NAMALWA (cell line): ENCODE data around the gene THAP12.

Experiments used
- DNase-seq: peaks from one replicate; pipeline ENCODE4 v3.0.0-alpha.2; 2015; ENCODE audit warnings: low spot score

The THAP12 gene

GRCh38 chr11:76376746-76377558 is 4.0 kb downstream of the THAP12 start:
- no peak for DNase-seq

DNA sequence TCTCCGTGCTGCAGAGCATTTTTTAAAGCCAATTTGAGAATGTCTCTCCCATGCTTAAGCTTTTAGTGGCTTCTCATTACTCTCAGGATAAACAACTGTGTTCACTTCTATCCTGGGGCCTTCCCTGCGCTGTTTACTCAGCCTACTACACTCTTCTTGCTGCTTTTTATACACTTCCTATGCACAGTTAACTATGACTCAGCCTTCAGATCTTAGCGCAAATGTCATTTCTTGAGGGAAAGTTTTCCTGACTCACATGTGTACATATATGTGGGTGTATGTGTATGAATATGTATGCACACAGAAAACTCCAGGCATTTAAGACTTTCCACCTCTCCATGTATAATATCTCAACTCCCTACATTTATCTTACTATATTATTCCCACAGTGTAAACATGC is 9.8 kb downstream of the THAP12 start:
- DNase-seq: no peak

DNA sequence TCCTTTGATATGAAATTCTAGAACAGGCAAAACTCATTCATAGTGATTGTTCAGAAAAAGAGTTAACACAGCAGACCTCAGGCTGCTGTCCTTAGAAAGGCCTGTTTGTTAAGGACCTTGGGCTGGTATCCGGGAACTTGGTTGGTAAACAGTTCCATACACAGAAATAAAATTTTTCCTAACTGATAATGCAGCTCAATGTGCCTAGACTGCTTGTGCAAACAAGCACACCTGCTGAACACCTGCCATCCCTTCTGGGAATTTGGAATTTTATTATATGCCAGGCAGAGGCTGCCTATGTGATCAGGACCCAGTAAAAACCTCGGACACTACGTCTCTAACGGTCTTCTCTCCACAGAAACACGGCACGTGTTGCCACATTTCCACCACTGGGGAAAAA is 11.5 kb downstream of the THAP12 start:
- no peak for DNase-seq

GRCh38 chr11:76368490-76368889 is 12.4 kb downstream of the THAP12 start:
- no peak for DNase-seq

DNA sequence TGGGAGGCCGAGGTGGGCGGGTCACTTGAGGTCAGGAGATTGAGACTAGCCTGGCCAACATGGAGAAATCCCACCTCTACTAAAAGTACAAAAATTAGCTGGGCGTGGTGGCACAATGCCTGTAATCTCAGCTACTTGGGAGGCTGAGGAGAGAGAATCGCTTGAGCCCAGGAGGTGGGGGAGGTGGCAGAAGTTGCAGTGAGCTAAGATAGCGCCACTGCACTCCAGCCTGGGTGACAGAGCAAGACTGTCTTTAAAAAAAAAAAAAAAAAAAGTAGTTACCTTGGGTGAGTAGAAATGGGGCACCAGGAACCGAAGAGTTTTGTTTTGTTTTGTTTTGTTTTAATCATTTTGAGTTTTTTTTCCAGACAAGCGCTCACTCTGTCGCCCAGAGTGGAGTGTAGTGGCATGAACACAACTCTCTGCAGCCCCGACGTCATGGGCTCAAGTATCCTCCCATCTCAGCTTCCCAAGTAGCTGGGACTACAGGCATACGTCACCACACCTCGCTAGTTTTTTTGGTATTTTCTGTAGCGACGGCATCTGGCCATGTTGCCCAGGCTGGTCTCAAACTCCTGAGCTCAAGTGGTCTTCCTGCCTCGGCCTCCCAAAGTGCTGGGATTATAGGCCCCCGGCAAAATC is 15.8 kb downstream of the THAP12 start:
- no peak for DNase-seq

- DNase-seq: no peak
These were observed 18.2 kb downstream of the THAP12 start for GRCh38 chr11:76362716-76363115.

DNA sequence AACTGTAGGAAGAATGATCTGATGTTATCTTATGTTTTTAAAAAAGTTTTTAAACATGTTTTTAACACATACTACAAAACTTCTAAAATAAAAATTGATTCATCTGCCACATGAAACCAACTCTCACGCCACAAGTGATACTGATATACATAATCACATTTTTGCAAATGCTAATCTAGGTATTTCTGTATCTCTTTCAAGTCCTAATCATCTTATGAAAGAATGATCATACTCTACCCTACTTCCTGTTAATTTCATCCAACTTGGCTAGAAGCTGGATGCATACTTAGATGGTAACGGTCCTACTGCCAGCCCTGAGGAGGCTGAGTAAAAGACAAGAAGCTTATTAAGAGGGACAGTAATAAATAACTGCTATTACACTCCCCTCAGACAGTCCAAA is 19.2 kb downstream of the THAP12 start:
- DNase-seq: no peak

DNA sequence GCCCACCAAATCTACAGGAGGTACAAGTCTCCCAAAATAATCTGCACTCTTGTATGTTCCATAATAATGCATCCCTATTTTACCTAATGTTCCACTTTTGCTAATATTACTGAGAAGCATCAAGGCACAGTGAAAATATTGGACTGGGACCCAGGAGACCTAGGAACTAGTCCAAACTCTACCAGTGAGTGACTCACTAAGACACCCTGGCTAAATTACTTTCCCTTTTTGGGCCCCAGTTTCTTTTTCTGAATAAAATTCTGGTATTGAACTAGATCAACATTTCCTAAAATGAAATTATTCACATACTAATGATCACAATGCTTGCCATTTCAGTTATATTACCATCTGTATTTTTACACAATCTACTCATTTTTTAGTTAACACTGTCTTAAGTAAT is 19.6 kb downstream of the THAP12 start:
- DNase-seq: no peak

DNA sequence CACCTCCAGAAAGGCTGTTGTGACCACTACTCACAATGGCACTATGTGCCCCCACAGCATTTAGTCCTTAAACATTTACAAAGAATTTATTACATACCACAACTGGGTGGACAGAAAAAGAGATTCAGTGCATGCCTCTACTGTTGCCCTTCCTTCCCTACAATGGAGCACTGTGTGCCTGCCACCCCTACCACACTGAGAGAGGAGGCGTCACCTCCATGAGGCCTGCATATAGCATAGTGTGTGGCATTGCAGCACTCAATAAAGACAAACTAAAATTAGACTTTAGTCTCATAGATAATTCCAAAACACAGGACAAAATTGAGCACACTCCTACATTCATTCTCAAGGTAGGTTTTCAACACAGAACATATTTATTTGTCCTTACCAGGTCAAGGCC is 25.8 kb downstream of the THAP12 start:
- no peak for DNase-seq

DNA sequence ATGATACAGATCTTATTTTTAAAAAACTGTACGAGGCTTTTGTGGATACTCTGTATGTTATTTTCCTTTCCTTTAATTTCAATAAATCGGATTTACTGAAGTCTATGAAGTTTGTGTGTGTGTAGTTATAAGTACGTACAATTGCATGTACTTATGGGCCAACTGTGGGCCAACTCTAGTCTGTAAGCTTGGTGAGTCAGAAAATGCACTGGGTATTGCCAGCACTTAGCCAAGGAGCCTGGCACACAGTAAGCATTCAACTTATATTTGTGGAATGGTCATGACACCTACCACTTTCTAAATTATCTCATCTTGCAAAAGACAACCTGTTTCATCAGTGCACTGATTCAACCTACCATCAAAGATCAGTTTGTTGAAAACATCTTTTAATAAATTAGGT is 32.6 kb downstream of the THAP12 start:
- DNase-seq: no peak

- DNase-seq: no peak
These were observed 33.5 kb downstream of the THAP12 start for GRCh38 chr11:76347466-76347865.

- no peak for DNase-seq
These were observed 41.7 kb downstream of the THAP12 start for GRCh38 chr11:76339221-76339620.

- no peak for DNase-seq
These were observed 43.0 kb downstream of the THAP12 start for GRCh38 chr11:76337923-76338322.

- DNase-seq: no peak
These were observed 43.5 kb downstream of the THAP12 start for GRCh38 chr11:76337469-76337868.

GRCh38 chr11:76336597-76336996 is 44.3 kb downstream of the THAP12 start:
- no peak for DNase-seq

DNA sequence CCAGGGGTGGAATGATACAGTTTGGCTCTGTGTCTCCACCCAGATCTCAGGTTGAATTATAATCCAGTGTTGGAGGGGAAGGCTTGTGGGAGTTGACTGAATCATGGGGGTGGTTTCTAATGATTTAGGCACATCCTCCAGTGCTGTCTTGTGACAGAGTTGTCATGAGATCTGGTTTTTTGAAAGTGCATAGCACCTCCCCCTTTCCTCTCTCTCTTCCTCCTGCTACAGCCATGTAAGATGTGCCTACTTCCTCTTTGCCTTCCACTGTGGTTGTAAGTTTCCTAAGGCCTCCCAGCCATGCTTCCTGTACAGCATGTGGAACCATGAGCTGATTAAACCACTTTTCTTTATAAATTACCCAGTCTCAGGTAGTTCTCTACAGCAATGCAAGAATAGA is 45.1 kb downstream of the THAP12 start:
- DNase-seq: no peak

DNA sequence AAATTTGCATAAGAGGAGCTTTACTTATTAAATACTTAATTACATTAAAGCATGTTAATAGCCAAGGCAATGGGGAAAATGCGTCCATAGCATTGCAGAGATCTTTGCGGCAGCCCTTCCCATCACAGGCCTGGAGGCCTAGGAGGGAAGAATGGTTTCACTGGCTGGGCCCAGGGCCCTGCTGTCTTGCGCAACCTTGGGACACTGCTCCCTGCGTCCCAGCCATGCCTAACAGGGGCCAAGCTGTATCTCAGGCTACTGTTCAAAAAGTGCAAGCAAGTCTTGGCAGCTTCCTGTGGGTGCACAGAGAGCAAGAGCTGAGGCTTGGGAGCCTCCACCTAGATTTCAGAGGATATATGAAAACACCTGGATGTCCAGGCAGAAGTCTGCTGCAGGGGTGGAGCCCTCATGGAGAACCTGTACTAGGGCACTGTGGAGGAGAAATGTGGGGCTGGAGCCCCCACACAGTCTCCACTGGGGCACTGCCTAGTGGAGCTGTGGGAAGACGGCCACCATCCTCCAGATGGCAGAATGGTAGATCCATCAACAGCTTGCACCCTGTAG is 46.0 kb downstream of the THAP12 start:
- DNase-seq: no peak

GRCh38 chr11:76330651-76331050 is 50.3 kb downstream of the THAP12 start:
- DNase-seq: no peak

- no peak for DNase-seq
These were observed 50.9 kb downstream of the THAP12 start for GRCh38 chr11:76329983-76330382.

DNA sequence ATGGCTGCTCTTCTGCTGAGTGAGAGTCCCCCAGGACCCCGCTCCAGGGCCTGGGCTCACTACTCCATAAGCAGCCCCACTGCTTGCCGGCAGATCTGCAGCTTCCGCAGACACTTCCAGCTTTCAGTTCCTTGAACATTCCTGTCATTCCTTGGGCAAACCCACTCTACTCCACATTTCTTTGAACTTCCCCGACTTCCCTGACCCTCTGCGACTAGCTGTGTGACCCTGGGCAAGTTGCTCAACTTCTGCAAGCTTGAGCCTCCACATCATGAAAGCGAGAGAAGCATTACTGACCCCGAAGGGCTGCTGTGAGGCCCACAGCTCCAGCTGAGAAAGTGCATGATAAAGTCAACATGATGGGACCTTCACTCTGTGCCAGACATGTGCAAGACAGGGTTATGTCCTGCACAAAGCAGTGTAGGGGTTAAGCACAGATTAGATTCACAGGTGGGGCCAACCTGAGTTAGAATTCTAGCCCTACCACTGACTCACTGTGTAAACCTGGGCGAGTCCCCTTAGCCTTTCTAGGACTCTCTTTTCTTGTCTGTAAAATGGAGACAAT is 51.8 kb downstream of the THAP12 start:
- DNase-seq: no peak

DNA sequence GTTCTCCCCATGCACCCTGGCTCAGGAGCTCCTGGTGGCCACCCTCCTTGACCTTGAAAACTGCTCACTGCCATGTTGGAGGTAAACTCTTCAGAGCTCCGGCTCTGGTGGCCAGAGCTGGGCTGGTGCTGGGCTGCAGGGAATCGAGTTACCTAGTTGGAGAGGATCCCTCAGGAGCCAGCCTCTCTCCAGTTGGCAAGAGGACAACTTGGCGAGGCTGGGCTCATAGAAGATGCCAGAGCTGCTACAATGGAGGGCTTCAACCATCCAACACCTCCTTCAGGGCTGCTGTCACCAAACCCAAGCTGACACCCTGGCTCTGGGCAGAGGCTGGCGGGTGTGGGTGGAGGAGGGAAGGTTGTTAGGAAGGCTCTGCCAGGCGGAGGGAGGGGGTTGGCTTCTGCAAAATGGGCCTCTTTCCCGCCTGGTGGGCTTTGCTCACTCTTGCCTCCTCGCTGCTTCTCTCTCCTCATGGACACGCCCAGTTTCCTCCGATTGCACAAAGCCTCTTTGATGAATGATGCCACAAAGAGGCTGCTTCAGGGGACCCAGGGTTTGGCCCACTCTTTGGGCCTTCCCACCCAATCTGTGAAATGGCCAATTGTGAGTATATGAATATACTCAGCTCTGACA is 53.1 kb downstream of the THAP12 start:
- no peak for DNase-seq

DNA sequence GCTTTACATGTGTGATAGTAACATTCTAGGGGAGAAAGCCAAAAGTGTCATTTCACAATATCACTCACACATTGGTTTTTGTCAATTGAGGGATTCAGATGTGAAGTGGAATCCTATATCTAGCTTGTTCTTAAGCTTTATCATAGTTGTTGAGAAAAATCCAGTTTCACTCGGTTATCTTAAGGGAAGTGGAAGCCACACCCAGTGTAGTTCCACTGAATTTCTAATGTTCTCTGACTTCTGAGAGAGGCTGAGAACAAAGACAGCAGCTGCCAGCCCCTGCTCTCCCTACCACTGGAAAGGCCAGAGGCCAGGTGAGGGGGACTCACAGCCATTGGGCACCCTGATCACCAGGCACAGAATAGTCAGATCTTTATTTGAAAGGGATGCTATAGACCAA is 53.7 kb downstream of the THAP12 start:
- DNase-seq: no peak

DNA sequence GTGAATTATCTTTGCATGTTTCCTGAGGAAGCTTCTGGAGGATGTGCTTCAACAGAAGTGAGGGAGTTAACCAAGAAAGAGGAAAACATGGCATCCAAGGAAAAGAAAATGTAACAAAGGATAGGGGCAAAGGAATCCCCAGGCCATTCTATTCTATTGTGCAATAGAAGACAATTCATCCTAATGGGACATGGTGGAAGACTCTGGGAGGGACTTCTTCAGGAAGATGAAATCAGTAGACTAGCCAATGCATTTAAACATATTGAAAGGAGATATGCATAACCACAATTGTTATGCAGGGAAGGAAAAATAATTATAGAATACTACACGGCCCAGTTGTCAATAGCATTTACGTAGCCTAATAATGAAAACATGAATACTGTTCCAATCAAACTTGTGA is 55.7 kb downstream of the THAP12 start:
- DNase-seq: no peak
